Fibroblast of skin of back (primary cell): ENCODE data around the gene CALM3. TPM values are rescaled to one million over a fixed set of nuclear protein-coding genes. Genes with fewer than 3 reads are reported as not detected.
"Not testable (repeated sequence)": the region's sequence is repeated elsewhere in the genome, so short reads cannot be mapped to it uniquely, and the experiment has no call there.

Experiments
- DNase-seq: peaks from one replicate; pipeline ENCODE4 v3.0.0-alpha.2; 2013
- polyA plus RNA-seq, 2 experiments: library from polyadenylated mRNA; unstranded; fragments of 120-200 nt; gene quantifications; one replicate each; pipeline ENCODE4 v1.2.1, GENCODE V29; 2013; ENCODE audit not compliant: insufficient read length in 2 of 2

CALM3 gene
- 404 TPM for polyA plus RNA-seq (2013, experiment 1 of 2; ENCODE audit: insufficient read length)
- 255 TPM for polyA plus RNA-seq (2013, experiment 2 of 2; ENCODE audit: insufficient read length)

- DNase-seq: no peak
Observed at GRCh38 chr19:46601318-46602224, at the start of gene CALM3. TSS of gene CALM3 (plus strand) at chr19:46601330. CDS start at chr19:46601435, 105 bp downstream.

GRCh38 chr19:46552891-46553290 lies 48.2 kb upstream of the CALM3 start:
- DNase-seq: no peak

- DNase-seq: no peak
Observed at GRCh38 chr19:46554161-46554560, 47.0 kb upstream of the CALM3 start.

- no peak for DNase-seq
Observed at GRCh38 chr19:46555628-46556280, 45.4 kb upstream of the CALM3 start.

GRCh38 chr19:46556471-46556870 lies 44.7 kb upstream of the CALM3 start:
- not testable (repeated sequence) for DNase-seq

GRCh38 chr19:46559203-46559602 lies 41.9 kb upstream of the CALM3 start:
- no peak for DNase-seq

GRCh38 chr19:46559675-46560074 lies 41.5 kb upstream of the CALM3 start:
- not testable (repeated sequence) for DNase-seq

- DNase-seq: no peak
Observed at GRCh38 chr19:46564701-46565100, 36.4 kb upstream of the CALM3 start.

- peak; percentile 14 for DNase-seq
Observed at GRCh38 chr19:46571495-46571894, 29.6 kb upstream of the CALM3 start.

GRCh38 chr19:46573679-46574498 lies 27.2 kb upstream of the CALM3 start:
- DNase-seq: no peak

- DNase-seq: peak; percentile 25
Observed at GRCh38 chr19:46574533-46574932, 26.6 kb upstream of the CALM3 start.

- DNase-seq: no peak
Observed at GRCh38 chr19:46578450-46578849, 22.7 kb upstream of the CALM3 start.

- DNase-seq: no peak
Observed at GRCh38 chr19:46579361-46579879, 21.7 kb upstream of the CALM3 start.

- no peak for DNase-seq
Observed at GRCh38 chr19:46580247-46580646, 20.9 kb upstream of the CALM3 start.

GRCh38 chr19:46585539-46585938 lies 15.6 kb upstream of the CALM3 start:
- DNase-seq: no peak

- no peak for DNase-seq
Observed at GRCh38 chr19:46586294-46586693, 14.8 kb upstream of the CALM3 start.

GRCh38 chr19:46587861-46588260 lies 13.3 kb upstream of the CALM3 start:
- DNase-seq: no peak

- DNase-seq: no peak
Observed at GRCh38 chr19:46591254-46591653, 9.9 kb upstream of the CALM3 start.

GRCh38 chr19:46591870-46592269 lies 9.3 kb upstream of the CALM3 start:
- no peak for DNase-seq

- DNase-seq: no peak
Observed at GRCh38 chr19:46596008-46596407, 5.1 kb upstream of the CALM3 start.

GRCh38 chr19:46598372-46598917 lies 2.7 kb upstream of the CALM3 start:
- DNase-seq: no peak

GRCh38 chr19:46599716-46600373 lies 1.3 kb upstream of the CALM3 start:
- no peak for DNase-seq
